ENCODE measurements around the gene PRCC. TPM values are rescaled to one million over a fixed set of nuclear protein-coding genes. Genes with fewer than 3 reads are reported as not detected.

The PRCC gene
- total and polyA plus RNA-seq, 2 of the 13 experiments (the other 11 are each of a cell fraction or from before 2014, with no cell fraction given) = 24.2 to 40.5 TPM

- TF ChIP-seq ZNF230 (CRISPR knock-in tag; IDR thresholded peaks at IDR 0.05) = 0 out of 2 replicates have a peak, but pooled peaks have one; percentile 11
- TF ChIP-seq, protein P1, sequence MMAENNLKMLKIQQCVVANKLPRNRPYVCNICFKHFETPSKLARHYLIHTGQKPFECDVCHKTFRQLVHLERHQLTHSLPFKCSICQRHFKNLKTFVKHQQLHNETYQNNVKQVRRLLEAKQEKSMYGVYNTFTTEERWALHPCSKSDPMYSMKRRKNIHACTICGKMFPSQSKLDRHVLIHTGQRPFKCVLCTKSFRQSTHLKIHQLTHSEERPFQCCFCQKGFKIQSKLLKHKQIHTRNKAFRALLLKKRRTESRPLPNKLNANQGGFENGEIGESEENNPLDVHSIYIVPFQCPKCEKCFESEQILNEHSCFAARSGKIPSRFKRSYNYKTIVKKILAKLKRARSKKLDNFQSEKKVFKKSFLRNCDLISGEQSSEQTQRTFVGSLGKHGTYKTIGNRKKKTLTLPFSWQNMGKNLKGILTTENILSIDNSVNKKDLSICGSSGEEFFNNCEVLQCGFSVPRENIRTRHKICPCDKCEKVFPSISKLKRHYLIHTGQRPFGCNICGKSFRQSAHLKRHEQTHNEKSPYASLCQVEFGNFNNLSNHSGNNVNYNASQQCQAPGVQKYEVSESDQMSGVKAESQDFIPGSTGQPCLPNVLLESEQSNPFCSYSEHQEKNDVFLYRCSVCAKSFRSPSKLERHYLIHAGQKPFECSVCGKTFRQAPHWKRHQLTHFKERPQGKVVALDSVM (CRISPR knock-in tag; IDR thresholded peaks at IDR 0.05) = 0 out of 2 replicates have a peak, but pooled peaks have one; percentile 38
- no peak; the same call in 1 of the 2 replicates for TF ChIP-seq MAZ (IDR thresholded peaks at IDR 0.05; ENCODE audit: borderline replicate concordance, low read depth, low read length)
- peak; percentile 77 for TF ChIP-seq MAZ (CRISPR knock-in tag; IDR thresholded peaks at IDR 0.05; ENCODE audit: low read depth)
- TF ChIP-seq, protein P2, sequence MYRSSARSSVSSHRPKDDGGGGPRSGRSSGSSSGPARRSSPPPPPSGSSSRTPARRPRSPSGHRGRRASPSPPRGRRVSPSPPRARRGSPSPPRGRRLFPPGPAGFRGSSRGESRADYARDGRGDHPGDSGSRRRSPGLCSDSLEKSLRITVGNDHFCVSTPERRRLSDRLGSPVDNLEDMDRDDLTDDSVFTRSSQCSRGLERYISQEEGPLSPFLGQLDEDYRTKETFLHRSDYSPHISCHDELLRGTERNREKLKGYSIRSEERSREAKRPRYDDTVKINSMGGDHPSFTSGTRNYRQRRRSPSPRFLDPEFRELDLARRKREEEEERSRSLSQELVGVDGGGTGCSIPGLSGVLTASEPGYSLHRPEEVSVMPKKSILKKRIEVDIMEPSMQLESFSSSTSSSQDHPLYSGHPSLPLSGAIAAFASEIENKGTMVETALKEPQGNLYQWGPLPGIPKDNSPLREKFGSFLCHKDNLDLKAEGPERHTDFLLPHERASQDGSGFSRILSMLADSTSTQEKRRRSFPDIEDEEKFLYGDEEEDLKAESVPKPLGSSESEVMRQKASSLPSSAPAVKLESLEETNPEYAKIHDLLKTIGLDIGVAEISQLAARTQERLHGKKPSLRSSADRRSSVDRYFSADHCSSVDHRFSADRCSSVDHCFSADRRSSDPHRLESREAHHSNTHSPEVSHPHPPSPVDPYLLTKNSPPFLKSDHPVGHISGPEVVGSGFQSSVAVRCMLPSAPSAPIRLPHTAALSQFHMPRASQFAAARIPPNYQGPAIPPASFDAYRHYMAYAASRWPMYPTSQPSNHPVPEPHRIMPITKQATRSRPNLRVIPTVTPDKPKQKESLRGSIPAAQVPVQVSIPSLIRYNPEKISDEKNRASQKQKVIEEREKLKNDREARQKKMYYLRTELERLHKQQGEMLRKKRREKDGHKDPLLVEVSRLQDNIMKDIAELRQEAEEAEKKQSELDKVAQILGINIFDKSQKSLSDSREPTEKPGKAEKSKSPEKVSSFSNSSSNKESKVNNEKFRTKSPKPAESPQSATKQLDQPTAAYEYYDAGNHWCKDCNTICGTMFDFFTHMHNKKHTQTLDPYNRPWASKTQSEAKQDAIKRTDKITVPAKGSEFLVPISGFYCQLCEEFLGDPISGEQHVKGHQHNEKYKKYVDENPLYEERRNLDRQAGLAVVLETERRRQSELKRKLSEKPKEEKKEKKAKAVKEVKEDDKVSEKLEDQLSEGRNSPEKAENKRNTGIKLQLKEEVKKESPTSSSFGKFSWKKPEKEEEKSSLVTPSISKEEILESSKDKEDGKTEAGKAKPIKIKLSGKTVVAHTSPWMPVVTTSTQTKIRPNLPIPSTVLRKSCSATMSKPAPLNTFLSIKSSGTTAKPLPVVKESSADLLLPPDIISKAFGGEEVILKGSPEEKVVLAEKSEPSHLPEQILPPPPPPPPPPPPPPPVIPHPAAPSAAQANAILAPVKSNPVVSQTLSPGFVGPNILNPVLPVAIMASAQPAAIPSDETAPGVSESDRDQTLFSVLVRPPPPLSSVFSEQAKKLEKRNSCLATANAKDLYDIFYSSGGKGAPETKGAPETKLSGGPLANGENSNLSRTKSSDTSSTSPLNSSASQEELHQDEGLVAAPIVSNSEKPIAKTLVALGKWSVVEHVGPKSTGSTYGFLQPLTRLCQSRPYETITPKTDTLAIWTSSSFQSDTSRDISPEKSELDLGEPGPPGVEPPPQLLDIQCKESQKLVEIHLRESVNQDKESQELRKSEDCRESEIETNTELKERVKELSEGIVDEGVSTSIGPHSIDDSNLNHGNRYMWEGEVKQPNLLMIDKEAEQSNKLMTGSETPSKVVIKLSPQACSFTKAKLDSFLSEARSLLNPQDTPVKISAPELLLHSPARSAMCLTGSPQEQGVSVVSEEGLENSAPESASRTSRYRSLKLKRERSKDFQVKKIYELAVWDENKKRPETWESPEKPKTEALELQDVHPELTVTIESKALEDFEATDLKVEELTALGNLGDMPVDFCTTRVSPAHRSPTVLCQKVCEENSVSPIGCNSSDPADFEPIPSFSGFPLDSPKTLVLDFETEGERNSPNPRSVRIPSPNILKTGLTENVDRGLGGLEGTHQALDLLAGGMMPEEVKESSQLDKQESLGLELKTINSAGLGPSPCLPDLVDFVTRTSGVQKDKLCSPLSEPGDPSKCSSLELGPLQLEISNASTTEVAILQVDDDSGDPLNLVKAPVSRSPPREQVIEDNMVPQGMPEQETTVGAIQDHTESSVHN (CRISPR knock-in tag; IDR thresholded peaks at IDR 0.05) = no peak; the same call in 1 of the 2 replicates
- no peak for TF ChIP-seq ZNF7 (CRISPR knock-in tag; IDR thresholded peaks at IDR 0.05)
- no peak for TF ChIP-seq RBM22 (optimal IDR thresholded peaks at IDR 0.05; ENCODE audit: low read length)
- no peak for TF ChIP-seq U2AF1 (optimal IDR thresholded peaks at IDR 0.05; ENCODE audit: low read depth, low read length)
- TF ChIP-seq KIAA2018 (CRISPR knock-in tag; IDR thresholded peaks at IDR 0.05; ENCODE audit: borderline replicate concordance) = 0 out of 2 replicates have a peak, but pooled peaks have one; percentile 66
Measured at GRCh38 chr1:156767101-156767878, at the start of gene PRCC (continued).
